Measurements from ENCODE around the gene CHI3L1. TPM values are rescaled to one million over a fixed set of nuclear protein-coding genes. Genes with fewer than 3 reads are reported as not detected.

Gene CHI3L1
- polyA plus RNA-seq, 1 donor from 2014 or later, result not detected

DNA sequence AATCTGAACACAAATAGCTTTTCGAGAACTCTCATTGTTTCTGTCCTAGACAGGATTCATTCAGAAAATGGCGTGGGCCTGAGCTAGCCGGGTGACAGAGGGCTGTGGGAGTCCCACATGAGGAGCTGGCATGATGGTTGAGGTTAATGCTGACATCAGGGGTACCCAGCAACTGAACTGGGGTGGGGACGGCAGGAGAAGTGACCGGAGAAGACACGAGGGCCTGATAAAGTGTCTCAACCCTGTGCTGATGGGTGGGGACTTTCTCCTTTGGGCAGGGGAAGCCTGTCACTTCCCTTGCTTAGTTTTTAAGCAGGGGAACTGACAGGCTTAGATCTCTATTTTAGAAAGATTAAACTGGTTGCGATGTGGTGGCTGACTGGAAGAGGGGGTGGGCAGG lies 28.4 kb upstream of the CHI3L1 start:
- peaks cover 0 to 6% (median 0%) of the 10 kb centered on the region in 3 donors for H3K4me1 Mint-ChIP-seq
- H3K27ac Mint-ChIP-seq, result no peak overlapping the region
- H3K9me3 Mint-ChIP-seq, result peaks cover 0 to 2% (median 0%) of the 10 kb centered on the region in 3 donors
- H3K27me3 Mint-ChIP-seq, result peaks cover 2% of the 10 kb centered on the region
- H3K36me3 Mint-ChIP-seq, result no peaks in the 10 kb centered on the region
- H3K4me3 Mint-ChIP-seq, result no peak overlapping the region

GRCh38 chr1:203213126-203213525 lies 26.6 kb upstream of the CHI3L1 start:
- no peaks in the 10 kb centered on the region for H3K36me3 Mint-ChIP-seq
- peaks cover 2% of the 10 kb centered on the region for H3K27me3 Mint-ChIP-seq
- peaks cover 0 to 3% (median 0%) of the 10 kb centered on the region in 3 donors for H3K9me3 Mint-ChIP-seq
- H3K4me1 Mint-ChIP-seq, result peaks cover 0 to 6% (median 0%) of the 10 kb centered on the region in 3 donors
- H3K4me3 Mint-ChIP-seq, result no peak overlapping the region
- no peak overlapping the region for H3K27ac Mint-ChIP-seq

- no peak overlapping the region for H3K4me3 Mint-ChIP-seq
- peaks cover 0 to 3% (median 0%) of the 10 kb centered on the region in 3 donors for H3K9me3 Mint-ChIP-seq
- H3K27ac Mint-ChIP-seq, result no peak overlapping the region
- no peaks in the 10 kb centered on the region for H3K36me3 Mint-ChIP-seq
- peaks cover under 1% of the 10 kb centered on the region for H3K27me3 Mint-ChIP-seq
- peaks cover 0 to 6% (median 0%) of the 10 kb centered on the region in 3 donors for H3K4me1 Mint-ChIP-seq
Measured at GRCh38 chr1:203211812-203212211, 25.3 kb upstream of the CHI3L1 start.

DNA sequence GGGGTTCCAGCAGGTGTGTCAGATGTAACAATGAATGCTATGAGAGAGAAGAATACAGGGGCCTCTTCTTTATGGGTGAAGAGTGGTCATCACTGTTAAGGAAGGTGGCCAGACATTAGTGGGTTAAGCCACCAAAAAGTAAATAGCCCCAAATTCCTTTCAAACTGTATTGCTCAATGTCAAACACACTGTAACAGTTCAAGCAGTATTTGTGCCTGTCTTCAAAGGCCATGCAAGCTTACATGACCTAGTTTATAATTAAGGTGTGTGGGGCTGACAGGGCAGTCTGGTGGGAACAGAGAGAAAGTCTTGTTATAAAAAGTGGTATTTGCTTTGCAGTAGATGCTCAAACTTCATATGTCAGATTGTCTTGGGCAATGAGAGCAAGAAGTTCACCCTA lies 24.5 kb upstream of the CHI3L1 start:
- peaks cover 0 to 3% (median 0%) of the 10 kb centered on the region in 3 donors for H3K9me3 Mint-ChIP-seq
- H3K27me3 Mint-ChIP-seq, result no peaks in the 10 kb centered on the region
- H3K4me3 Mint-ChIP-seq, result no peak overlapping the region
- H3K4me1 Mint-ChIP-seq, result peaks cover 0 to 4% (median 0%) of the 10 kb centered on the region in 3 donors
- H3K36me3 Mint-ChIP-seq, result no peaks in the 10 kb centered on the region
- peak overlapping the region in 1 of 3 donors; percentile 18 for H3K27ac Mint-ChIP-seq

DNA sequence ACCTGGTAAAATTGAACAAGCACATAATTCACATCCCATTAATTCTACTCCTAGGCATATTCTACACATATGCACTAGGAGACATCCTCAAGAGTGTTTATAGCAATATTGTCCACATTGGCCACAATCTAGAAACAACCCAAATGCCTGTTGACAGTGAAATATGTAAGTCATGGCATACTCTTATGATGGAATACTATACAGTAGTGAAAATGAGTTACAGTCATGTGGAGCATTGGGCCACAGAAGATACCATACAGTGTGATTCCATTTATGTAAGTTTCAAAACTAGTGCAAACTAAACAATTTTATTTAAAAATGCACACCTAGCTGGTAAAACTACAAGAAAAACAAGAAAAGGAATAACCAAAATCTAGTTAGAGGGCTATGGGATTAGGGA lies 23.8 kb upstream of the CHI3L1 start:
- Mint-ChIP-seq H3K27me3 (no peaks in the 10 kb centered on the region), H3K27ac (no peak overlapping the region), H3K4me1 (peaks cover 0 to 4% (median 0%) of the 10 kb centered on the region in 3 donors), H3K4me3 (no peak overlapping the region), H3K9me3 (peaks cover 0 to 3% (median 0%) of the 10 kb centered on the region in 3 donors), H3K36me3 (no peaks in the 10 kb centered on the region)

GRCh38 chr1:203208181-203208580 lies 21.7 kb upstream of the CHI3L1 start:
- no peaks in the 10 kb centered on the region for H3K36me3 Mint-ChIP-seq
- H3K4me1 Mint-ChIP-seq, result no peaks in the 10 kb centered on the region
- H3K27ac Mint-ChIP-seq, result no peak overlapping the region
- H3K27me3 Mint-ChIP-seq, result no peaks in the 10 kb centered on the region
- H3K9me3 Mint-ChIP-seq, result peaks cover 0 to 3% (median 0%) of the 10 kb centered on the region in 3 donors
- no peak overlapping the region for H3K4me3 Mint-ChIP-seq

GRCh38 chr1:203207751-203208150 lies 21.2 kb upstream of the CHI3L1 start:
- Mint-ChIP-seq H3K4me3 (no peak overlapping the region), H3K36me3 (no peaks in the 10 kb centered on the region), H3K27ac (no peak overlapping the region), H3K9me3 (peaks cover 0 to 3% (median 0%) of the 10 kb centered on the region in 3 donors), H3K4me1 (no peaks in the 10 kb centered on the region), H3K27me3 (peaks cover 2% of the 10 kb centered on the region)

DNA sequence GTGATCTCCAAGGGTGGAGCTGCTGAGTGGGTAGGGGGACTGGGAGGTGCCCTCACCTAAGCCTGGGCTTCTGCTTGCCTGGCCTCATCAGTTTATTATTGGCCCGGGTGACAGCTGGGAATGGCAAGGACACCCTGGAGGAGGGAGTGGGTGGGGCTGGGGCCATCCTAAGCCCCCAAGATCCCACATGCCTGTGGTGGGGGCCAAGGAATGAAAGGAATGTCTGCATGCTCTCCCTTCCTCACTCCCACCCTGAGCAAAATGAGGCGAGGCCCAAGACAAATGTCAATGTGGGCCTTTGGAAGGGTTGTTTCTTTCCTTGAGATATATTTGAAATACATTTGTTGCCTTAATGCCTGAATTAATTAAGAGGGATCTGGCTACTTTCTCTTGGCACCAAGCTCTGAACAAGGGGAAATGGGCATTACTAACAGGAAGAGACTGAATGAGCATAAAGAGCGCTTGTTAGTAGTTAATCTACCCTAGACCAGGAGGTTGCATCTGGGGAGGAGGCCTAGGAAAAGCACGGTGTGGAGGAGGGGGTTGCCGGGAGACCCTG lies 19.7 kb upstream of the CHI3L1 start:
- Mint-ChIP-seq H3K27ac (no peak overlapping the region), H3K4me3 (no peak overlapping the region), H3K9me3 (peaks cover 0 to 3% (median 0%) of the 10 kb centered on the region in 3 donors), H3K27me3 (peaks cover 8% of the 10 kb centered on the region), H3K36me3 (no peaks in the 10 kb centered on the region), H3K4me1 (no peaks in the 10 kb centered on the region)

GRCh38 chr1:203204756-203205155 lies 18.3 kb upstream of the CHI3L1 start:
- H3K9me3 Mint-ChIP-seq, result no peaks in the 10 kb centered on the region
- H3K4me3 Mint-ChIP-seq, result no peak overlapping the region
- no peak overlapping the region for H3K27ac Mint-ChIP-seq
- H3K4me1 Mint-ChIP-seq, result no peaks in the 10 kb centered on the region
- no peaks in the 10 kb centered on the region for H3K36me3 Mint-ChIP-seq
- peaks cover 11% of the 10 kb centered on the region for H3K27me3 Mint-ChIP-seq

DNA sequence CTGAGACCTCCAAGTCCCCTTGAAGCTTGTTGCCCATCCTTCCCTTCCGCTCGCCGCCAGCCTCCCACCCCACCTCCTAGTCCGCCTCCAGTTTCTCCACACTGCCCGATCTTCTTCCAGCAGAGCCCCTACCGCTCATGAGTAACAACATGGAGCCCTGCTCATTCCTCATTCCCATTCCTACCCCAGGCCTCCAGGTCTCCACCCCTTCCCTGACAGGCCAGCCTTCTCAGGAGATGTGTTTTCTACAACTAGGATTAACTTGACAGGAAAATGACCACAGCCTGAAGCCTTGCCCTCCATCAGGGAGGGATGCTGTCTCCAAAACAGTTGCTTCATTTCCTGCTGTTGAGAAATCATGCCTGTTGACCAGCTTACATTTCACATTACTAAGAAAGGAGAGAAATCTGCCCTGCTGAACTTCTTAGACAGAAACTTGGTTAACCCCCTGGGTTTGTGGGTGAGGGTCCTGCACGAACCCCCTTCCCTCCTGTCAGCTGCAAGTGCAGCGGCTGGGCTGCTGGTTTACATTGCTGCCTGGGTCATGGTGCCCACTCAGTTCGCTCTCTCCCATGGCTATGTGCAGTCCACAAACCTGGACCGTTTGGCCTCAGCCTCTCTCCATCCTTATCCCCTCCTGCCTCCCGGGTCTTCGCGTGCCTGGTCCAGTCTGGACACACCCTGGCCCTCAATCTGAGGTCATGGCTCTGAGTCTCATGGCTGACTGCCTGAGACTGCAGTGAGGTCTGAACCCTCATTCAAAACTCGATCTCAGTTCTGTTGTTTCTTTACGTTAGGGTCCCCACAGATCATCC lies 16.1 kb upstream of the CHI3L1 start:
- no peak overlapping the region for H3K4me3 Mint-ChIP-seq
- H3K27me3 Mint-ChIP-seq, result peaks cover 11% of the 10 kb centered on the region
- no peaks in the 10 kb centered on the region for H3K36me3 Mint-ChIP-seq
- peaks cover 0 to 3% (median 0%) of the 10 kb centered on the region in 3 donors for H3K9me3 Mint-ChIP-seq
- H3K4me1 Mint-ChIP-seq, result no peaks in the 10 kb centered on the region
- no peak overlapping the region for H3K27ac Mint-ChIP-seq

DNA sequence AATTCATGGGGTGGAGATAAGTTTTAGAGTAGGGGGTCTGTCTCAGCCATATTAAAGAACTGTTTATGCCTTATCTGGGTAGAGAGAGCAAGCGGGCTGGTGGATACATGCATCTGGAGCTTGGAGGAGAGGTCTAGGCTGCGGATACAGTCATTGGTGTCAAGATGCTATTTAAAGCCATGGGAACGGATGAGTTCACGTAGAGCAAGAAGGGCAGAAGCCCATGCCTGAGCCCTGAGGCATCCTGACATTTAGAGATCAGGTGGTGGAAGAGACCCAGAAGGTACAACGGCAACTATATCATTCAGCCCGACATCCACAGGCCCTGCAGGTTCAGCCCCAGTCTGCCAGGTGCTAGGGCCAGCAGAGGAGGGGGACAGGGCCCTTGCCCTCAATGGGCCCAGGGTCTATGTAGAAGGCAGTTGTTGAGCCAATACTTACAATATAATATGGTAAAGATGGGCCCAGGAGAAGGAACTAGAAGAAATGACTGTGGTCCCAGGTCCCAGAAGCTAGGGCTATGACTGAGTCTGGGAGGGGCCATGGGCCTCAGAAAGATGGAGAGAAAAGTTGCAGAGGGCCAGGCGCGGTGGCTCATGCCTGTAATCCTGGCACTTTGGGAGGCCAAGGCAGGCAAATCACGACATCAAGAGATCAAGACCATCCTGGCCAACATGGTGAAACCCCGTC lies 15.2 kb upstream of the CHI3L1 start:
- H3K27ac Mint-ChIP-seq, result no peak overlapping the region
- H3K4me3 Mint-ChIP-seq, result no peak overlapping the region
- peaks cover 0 to 3% (median 1%) of the 10 kb centered on the region in 3 donors for H3K9me3 Mint-ChIP-seq
- H3K36me3 Mint-ChIP-seq, result no peaks in the 10 kb centered on the region
- peaks cover 18% of the 10 kb centered on the region for H3K27me3 Mint-ChIP-seq
- H3K4me1 Mint-ChIP-seq, result no peaks in the 10 kb centered on the region

GRCh38 chr1:203200916-203201315 lies 14.4 kb upstream of the CHI3L1 start:
- Mint-ChIP-seq H3K9me3 (peaks cover 0 to 3% (median 1%) of the 10 kb centered on the region in 3 donors), H3K27me3 (peaks cover 22% of the 10 kb centered on the region), H3K4me3 (no peak overlapping the region), H3K36me3 (no peaks in the 10 kb centered on the region), H3K4me1 (no peaks in the 10 kb centered on the region), H3K27ac (no peak overlapping the region)

GRCh38 chr1:203199816-203200571 lies 13.5 kb upstream of the CHI3L1 start:
- no peaks in the 10 kb centered on the region for H3K4me1 Mint-ChIP-seq

DNA sequence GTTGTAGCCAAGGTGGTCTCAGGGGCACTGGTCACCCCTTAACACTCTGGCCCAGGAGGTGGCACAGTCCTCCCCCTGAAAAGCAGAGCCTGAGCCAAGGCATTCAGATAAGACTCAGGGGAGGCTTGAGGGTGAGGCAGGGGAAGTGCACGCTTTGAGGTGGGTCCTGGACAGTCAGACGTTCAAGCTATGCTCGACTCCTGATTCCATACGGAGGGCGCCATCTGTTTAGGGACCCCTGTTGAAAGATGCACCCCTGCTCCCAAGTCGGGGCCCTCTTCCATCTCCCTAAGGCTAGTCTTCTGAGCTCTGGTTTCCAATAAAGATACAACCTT lies 12.9 kb upstream of the CHI3L1 start:
- Mint-ChIP-seq H3K27me3 (peaks cover 23% of the 10 kb centered on the region), H3K4me3 (no peak overlapping the region), H3K9me3 (peaks cover 0 to 3% (median 1%) of the 10 kb centered on the region in 3 donors), H3K4me1 (no peaks in the 10 kb centered on the region), H3K27ac (no peak overlapping the region), H3K36me3 (no peaks in the 10 kb centered on the region)

More at GRCh38 chr1:203199816-203200571, 13.5 kb upstream of the CHI3L1 start:
- Mint-ChIP-seq H3K9me3 (peaks cover 0 to 3% (median 1%) of the 10 kb centered on the region in 3 donors), H3K27ac (no peak overlapping the region), H3K27me3 (peaks cover 23% of the 10 kb centered on the region), H3K36me3 (no peaks in the 10 kb centered on the region), H3K4me3 (no peak overlapping the region)

GRCh38 chr1:203199002-203199401 lies 12.5 kb upstream of the CHI3L1 start:
- no peak overlapping the region for H3K4me3 Mint-ChIP-seq
- H3K36me3 Mint-ChIP-seq, result no peaks in the 10 kb centered on the region
- H3K4me1 Mint-ChIP-seq, result no peaks in the 10 kb centered on the region
- H3K9me3 Mint-ChIP-seq, result peaks cover 0 to 3% (median 1%) of the 10 kb centered on the region in 3 donors
- peaks cover 23% of the 10 kb centered on the region for H3K27me3 Mint-ChIP-seq
- no peak overlapping the region for H3K27ac Mint-ChIP-seq

Measured in IgD-negative memory B cell (primary cell).